H1 (cell line): ENCODE measurements around the gene APOL3. TPM values are rescaled to one million over a fixed set of nuclear protein-coding genes. Genes with fewer than 3 reads are reported as not detected.

ENCODE experiments used
- CTBP2 ChIP-seq: IDR thresholded peaks from 2 replicates; pipeline ENCODE4 v1.7.0; 2011; ENCODE audit warnings: borderline replicate concordance, mild to moderate bottlenecking, moderate library complexity, mixed read lengths, low read length; ENCODE audit not compliant: insufficient read depth, insufficient read length
- GTF2F1 ChIP-seq: IDR thresholded peaks from 2 replicates; pipeline ENCODE4 v1.6.1; 2012; ENCODE audit warnings: low read depth, low read length, improper control_type of control experiment, borderline replicate concordance
- RBBP5 ChIP-seq: IDR thresholded peaks from 2 replicates; pipeline ENCODE4 v1.7.1; 2012; ENCODE audit warnings: low read depth, mild to moderate bottlenecking, inconsistent platforms, low read length, moderate library complexity, borderline replicate concordance
- TEAD4 ChIP-seq: IDR thresholded peaks from 2 replicates; pipeline ENCODE4 v1.6.1; 2012; ENCODE audit warnings: low read depth, low read length, inconsistent platforms, mixed read lengths
- polyA plus RNA-seq, 7 experiments: library from polyadenylated mRNA; depleted of rRNA in 3 of 7; stranded (reverse) in 5 of 7; unstranded in 2 of 7; fragments of >200 nt in 5 of 7; fragments of 200-250 nt in 2 of 7; gene quantifications; 1 replicate in 5 of 7; 2 replicates in 1 of 7; 4 replicates in 1 of 7; pipeline versions ENCODE4 v1.2.1 to v1.2.3, GENCODE V29; 2011 to 2013; ENCODE audit warnings: missing spikeins in 2 of 7, mixed read lengths in 2 of 7
- total RNA-seq: library from RNA; stranded (reverse); fragmentation: NEBNext Ultra II Directional; extraction: Animal tissue kit (Norgen Biotek cat#: 25700); gene quantifications from 2 replicates; pipeline ENCODE4 v1.2.1, GENCODE V29; 2021
- TF ChIP-seq, protein P1 (sequence below): IDR thresholded peaks from 2 replicates; pipeline ENCODE4 v1.6.1; 2012; ENCODE audit warnings: low read length, inconsistent platforms
- TF ChIP-seq, protein P2 (sequence below): IDR thresholded peaks from 2 replicates; pipeline ENCODE4 v1.6.1; 2012; ENCODE audit warnings: inconsistent platforms

APOL3 gene
- total and polyA plus RNA-seq, 2 of the 8 experiments (the other 6 are each of a cell fraction or from before 2014, with no cell fraction given): 0.12 TPM; not detected in 1

DNA sequence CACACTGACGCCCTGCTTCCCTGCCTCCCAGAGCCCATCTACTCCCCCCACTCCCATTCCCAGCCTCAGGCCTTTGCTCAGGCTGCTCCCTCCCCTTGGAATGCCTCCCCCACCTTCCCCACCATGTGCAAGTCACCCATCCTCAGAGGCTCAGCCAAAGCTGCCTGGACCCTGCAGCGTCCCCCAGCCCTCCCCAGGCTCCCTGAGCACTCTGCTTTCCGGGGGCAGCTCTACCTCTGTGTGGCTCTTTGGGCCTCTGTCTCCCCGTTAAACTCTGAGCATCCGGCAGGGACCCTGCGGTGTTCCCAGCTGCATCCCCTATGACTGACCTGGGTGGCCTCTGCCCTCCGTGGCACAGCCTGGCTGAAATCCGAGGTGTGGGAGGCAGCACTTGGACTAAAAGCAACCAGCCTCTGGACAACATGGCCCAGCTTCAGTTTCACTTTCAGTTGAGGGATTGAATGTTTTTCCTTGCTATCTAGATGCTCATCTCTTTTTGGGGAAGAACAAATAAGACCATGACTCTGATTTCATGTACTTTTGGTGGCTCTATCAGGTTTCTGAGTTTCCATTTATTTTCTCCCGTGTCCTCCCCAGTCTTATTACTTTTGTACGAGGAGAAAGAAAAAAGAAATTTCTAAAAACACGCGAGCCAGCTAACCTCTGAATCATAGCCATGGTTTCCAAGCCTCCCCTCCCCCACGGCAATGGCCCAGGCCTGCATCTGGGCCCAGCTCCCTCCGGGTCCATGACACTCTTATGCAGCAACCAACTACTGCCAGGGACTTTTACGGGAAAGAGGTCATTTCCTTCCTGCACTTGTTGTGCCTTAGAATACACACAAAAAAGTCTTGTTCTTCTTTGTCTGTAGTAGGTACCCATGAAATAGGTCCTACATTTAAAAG lies 3.8 kb downstream of the APOL3 start (continued):
- TF ChIP-seq, protein P1, sequence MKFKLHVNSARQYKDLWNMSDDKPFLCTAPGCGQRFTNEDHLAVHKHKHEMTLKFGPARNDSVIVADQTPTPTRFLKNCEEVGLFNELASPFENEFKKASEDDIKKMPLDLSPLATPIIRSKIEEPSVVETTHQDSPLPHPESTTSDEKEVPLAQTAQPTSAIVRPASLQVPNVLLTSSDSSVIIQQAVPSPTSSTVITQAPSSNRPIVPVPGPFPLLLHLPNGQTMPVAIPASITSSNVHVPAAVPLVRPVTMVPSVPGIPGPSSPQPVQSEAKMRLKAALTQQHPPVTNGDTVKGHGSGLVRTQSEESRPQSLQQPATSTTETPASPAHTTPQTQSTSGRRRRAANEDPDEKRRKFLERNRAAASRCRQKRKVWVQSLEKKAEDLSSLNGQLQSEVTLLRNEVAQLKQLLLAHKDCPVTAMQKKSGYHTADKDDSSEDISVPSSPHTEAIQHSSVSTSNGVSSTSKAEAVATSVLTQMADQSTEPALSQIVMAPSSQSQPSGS: no peak
- TF ChIP-seq RBBP5: no peak
- TF ChIP-seq GTF2F1: no peak
- TF ChIP-seq TEAD4: peak; percentile 82
- TF ChIP-seq, protein P2, sequence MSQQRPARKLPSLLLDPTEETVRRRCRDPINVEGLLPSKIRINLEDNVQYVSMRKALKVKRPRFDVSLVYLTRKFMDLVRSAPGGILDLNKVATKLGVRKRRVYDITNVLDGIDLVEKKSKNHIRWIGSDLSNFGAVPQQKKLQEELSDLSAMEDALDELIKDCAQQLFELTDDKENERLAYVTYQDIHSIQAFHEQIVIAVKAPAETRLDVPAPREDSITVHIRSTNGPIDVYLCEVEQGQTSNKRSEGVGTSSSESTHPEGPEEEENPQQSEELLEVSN: no peak
- no peak for TF ChIP-seq CTBP2
